Measurements from ENCODE around the gene RAPGEF6.

DNA sequence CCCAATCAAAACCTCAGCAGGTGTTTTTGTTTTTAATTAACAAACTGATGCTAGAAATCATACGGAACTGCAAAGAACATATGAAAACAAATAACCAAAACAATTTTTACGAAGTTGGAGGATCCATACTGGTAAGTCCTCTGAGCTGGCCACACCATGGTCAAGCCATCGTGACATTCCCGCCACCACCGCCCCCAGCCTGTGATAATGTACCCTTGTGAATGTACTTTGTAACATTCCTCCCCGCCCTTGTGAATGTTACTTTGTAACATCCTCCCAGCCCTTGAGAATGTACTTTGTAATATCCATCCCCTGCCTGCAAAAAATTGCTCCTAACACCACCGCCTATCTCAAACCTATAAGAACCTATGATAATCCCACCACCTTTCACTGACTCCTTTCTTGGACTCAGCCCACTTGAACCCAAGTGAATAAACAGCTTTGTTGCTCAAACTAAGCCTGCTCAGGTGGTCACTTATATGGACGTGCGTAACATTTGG lies 63.3 kb downstream of the RAPGEF6 start:
- TF ChIP-seq POLR2A (IDR thresholded peaks at IDR 0.05; ENCODE audit: low read depth, low read length) = no peak
- no peak for TF ChIP-seq TAF1 (IDR thresholded peaks at IDR 0.05; ENCODE audit: low read depth, low read length)
- TF ChIP-seq POLR2AphosphoS5 (IDR thresholded peaks at IDR 0.05; ENCODE audit: low read depth, low read length) = no peak
- no peak for TF ChIP-seq SPI1 (IDR thresholded peaks at IDR 0.05; ENCODE audit: low read depth, low read length)
